ENCODE measurements around the gene NUP214. TPM values are rescaled to one million over a fixed set of nuclear protein-coding genes. Genes with fewer than 3 reads are reported as not detected.

The NUP214 gene
- total RNA-seq, 1 donor from 2014 or later: 24.7 TPM

DNA sequence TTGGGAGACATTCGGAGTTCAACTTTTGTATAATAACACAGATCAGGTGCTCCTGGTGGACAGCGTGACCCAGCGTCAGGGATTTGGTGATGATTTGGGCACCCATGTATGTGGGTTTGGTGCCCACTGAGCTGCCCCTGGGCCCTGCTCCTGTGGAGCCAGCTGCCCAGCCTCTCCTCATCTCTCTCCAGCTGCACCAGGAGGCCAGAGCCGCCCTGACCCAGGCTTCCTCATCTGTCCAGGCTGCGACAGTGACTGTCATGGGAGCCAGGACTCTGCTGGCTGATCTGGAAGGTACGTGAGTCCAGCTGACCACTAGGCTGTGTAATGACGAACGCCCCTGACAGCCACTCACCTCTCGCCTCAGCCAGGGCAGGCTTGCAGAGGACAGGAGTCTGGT, 43.5 kb upstream of the NUP214 start:
- intact Hi-C loops (cut with micrococcal nuclease): no loop called here
- TF ChIP-seq CTCF (IDR thresholded peaks at IDR 0.05; ENCODE audit: borderline replicate concordance): no peak
- Histone ChIP-seq H3K27me3 (ENCODE audit: low read depth) (peaks cover 2% of the 10 kb centered on the region), H3K27ac (replicated peaks) (peak overlapping the region; percentile 52), H3K4me3 (no peak overlapping the region), H3K9me3 (replicated peaks) (no peaks in the 10 kb centered on the region), H3K36me3 (no peaks in the 10 kb centered on the region), H3K4me1 (no peaks in the 10 kb centered on the region)
- DNase-seq: no peak

DNA sequence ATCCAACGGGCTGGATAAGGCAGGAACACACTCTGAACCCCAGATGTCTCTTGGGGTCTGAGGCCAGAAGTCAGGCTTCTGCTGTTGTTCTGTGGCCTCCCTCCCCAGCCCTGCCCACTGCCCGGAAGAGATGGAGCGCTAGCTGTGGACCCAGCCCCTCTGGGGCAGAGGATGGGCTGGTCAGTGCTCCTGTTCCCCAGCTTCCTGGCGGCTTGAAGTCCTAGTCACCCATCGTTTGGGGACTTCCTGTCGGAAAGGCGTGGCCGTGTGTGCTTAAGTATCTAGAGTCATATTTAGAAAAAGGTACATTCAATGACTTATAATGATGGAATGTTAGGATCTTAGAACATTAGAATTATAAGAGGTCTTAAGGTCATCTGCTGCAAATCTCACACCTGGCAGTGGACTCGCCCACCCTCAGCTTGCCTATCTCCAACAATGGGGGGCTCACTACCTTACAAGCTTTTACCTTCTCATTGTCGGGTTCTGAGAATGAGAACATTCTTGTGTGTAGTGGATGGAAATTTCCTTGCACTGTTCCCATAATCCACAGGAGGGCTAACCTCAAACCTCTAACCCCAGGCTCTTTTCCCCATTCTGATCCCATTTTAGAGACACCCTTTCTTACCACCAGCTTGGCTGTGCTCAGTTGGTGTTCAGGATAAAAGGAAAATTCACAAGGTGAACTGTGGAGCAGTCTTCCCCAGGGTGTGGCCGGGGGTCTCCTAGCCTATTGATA, 42.4 kb upstream of the NUP214 start:
- no peak overlapping the region for H3K4me3 ChIP-seq
- DNase-seq: no peak
- H3K9me3 ChIP-seq (replicated peaks): no peaks in the 10 kb centered on the region
- H3K4me1 ChIP-seq: no peaks in the 10 kb centered on the region
- no peaks in the 10 kb centered on the region for H3K36me3 ChIP-seq
- H3K27ac ChIP-seq (replicated peaks): peak overlapping the region; percentile 64
- TF ChIP-seq CTCF (IDR thresholded peaks at IDR 0.05; ENCODE audit: borderline replicate concordance): no peak
- intact Hi-C loops (cut with micrococcal nuclease): no loop called here
- peaks cover 2% of the 10 kb centered on the region for H3K27me3 ChIP-seq (ENCODE audit: low read depth)

DNA sequence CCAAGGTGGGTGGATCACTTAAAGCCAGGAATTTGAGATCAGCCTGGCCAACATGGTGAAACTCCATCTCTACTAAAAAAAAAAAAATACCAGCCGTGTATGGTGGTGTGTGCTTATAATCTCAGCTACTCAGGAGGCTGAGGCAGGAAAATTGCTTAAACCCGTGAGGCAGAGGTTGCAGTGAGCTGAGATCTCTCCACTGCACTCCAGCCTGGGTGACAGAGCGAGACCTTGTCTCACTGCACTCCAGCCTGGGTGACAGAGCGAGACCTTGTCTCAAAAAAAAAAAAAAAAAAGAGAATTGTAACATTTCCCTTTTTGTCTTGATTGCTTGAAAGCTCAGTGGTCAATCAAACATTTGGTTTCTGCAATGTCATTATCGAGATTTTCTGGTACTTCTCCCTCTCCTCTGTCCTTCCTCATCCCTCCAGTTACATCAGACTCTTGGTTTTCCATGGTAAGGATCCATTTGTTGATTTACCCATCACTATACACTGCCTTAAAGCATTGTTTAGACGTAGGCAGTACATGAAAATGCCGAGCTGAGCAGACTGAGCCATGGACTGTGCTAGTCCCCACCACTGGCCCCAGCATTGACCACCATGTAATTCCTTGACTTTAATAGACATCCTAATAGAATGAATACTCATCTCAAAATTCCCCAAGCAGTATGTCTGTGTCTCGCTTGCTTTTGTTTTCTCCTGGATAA, 40.6 kb upstream of the NUP214 start:
- H3K4me3 ChIP-seq: no peak overlapping the region
- H3K27ac ChIP-seq (replicated peaks): no peak overlapping the region
- no peaks in the 10 kb centered on the region for H3K36me3 ChIP-seq
- no peaks in the 10 kb centered on the region for H3K9me3 ChIP-seq (replicated peaks)
- H3K27me3 ChIP-seq (ENCODE audit: low read depth): peaks cover 2% of the 10 kb centered on the region
- TF ChIP-seq CTCF (IDR thresholded peaks at IDR 0.05; ENCODE audit: borderline replicate concordance): no peak
- H3K4me1 ChIP-seq: no peaks in the 10 kb centered on the region
- DNase-seq: no peak
- intact Hi-C loops (cut with micrococcal nuclease): no loop called here

- intact Hi-C loops (cut with micrococcal nuclease): no loop called here
- Histone ChIP-seq H3K4me1 (no peaks in the 10 kb centered on the region), H3K4me3 (no peak overlapping the region), H3K27ac (replicated peaks) (no peak overlapping the region), H3K27me3 (ENCODE audit: low read depth) (peaks cover 2% of the 10 kb centered on the region), H3K36me3 (no peaks in the 10 kb centered on the region), H3K9me3 (replicated peaks) (no peaks in the 10 kb centered on the region)
- no peak for DNase-seq
- TF ChIP-seq CTCF (IDR thresholded peaks at IDR 0.05; ENCODE audit: borderline replicate concordance): no peak
These were observed 39.8 kb upstream of the NUP214 start for GRCh38 chr9:131085370-131086122.

DNA sequence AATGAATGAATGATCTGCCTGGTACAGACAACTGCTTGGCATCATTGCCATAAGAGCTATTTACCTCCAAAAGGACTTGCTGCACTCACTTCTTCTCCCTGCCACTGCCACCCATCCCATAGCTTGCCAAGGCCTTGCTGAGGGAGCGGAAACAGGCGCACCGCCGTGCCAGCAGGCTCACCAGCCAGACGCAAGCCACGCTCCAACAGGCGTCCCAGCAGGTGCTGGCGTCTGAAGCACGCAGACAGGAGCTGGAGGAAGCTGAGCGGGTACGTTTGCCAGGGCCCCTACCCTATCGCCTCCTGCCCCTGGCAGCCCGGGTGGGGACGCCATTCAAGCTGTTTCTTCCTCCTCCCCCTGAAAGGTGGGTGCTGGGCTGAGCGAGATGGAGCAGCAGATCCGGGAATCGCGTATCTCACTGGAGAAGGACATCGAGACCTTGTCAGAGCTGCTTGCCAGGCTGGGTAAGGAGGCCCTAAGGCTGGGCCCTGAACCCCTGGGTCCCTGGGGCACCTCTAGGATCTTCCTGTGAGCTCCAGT, 38.0 kb upstream of the NUP214 start:
- H3K27me3 ChIP-seq (ENCODE audit: low read depth): peaks cover 5% of the 10 kb centered on the region
- no peaks in the 10 kb centered on the region for H3K9me3 ChIP-seq (replicated peaks)
- no peak overlapping the region for H3K27ac ChIP-seq (replicated peaks)
- DNase-seq: no peak
- no peak overlapping the region for H3K4me3 ChIP-seq
- intact Hi-C loops (cut with micrococcal nuclease): no loop called here
- H3K4me1 ChIP-seq: no peaks in the 10 kb centered on the region
- no peaks in the 10 kb centered on the region for H3K36me3 ChIP-seq
- no peak for TF ChIP-seq CTCF (IDR thresholded peaks at IDR 0.05; ENCODE audit: borderline replicate concordance)

Data from left ventricle myocardium inferior (tissue), 1 donor.